ENCODE measurements around the gene KIAA1549.

The KIAA1549 gene

GRCh38 chr7:138838166-138838565 lies 143.0 kb downstream of the KIAA1549 start:
- in situ Hi-C loops (cut with HindIII; ENCODE audit: low sequenced_read_pairs), result no loop called here
- no peak for DNase-seq (ENCODE audit: low read depth)
- no peak overlapping the region for H3K4me3 ChIP-seq (ENCODE audit: low read depth, low read length)
- TF ChIP-seq CTCF (IDR thresholded peaks at IDR 0.05; ENCODE audit: low read depth, low read length, missing control alignments), result no peak

GRCh38 chr7:138837627-138838026 lies 143.6 kb downstream of the KIAA1549 start:
- H3K4me3 ChIP-seq (ENCODE audit: low read depth, low read length), result no peak overlapping the region
- TF ChIP-seq CTCF (IDR thresholded peaks at IDR 0.05; ENCODE audit: low read depth, low read length, missing control alignments), result no peak
- in situ Hi-C loops (cut with HindIII; ENCODE audit: low sequenced_read_pairs), result no loop called here
- no peak for DNase-seq (ENCODE audit: low read depth)

GRCh38 chr7:138835087-138835486 lies 146.1 kb downstream of the KIAA1549 start:
- no peak for DNase-seq (ENCODE audit: low read depth)
- no peak for TF ChIP-seq CTCF (IDR thresholded peaks at IDR 0.05; ENCODE audit: low read depth, low read length, missing control alignments)
- in situ Hi-C loops (cut with HindIII; ENCODE audit: low sequenced_read_pairs), result no loop called here
- H3K4me3 ChIP-seq (ENCODE audit: low read depth, low read length), result no peak overlapping the region

GRCh38 chr7:138834583-138834982 lies 146.6 kb downstream of the KIAA1549 start:
- in situ Hi-C loops (cut with HindIII; ENCODE audit: low sequenced_read_pairs), result no loop called here
- TF ChIP-seq CTCF (IDR thresholded peaks at IDR 0.05; ENCODE audit: low read depth, low read length, missing control alignments), result no peak
- no peak for DNase-seq (ENCODE audit: low read depth)
- H3K4me3 ChIP-seq (ENCODE audit: low read depth, low read length), result no peak overlapping the region

- in situ Hi-C loops (cut with HindIII; ENCODE audit: low sequenced_read_pairs), result no loop called here
- no peak overlapping the region for H3K4me3 ChIP-seq (ENCODE audit: low read depth, low read length)
- TF ChIP-seq CTCF (IDR thresholded peaks at IDR 0.05; ENCODE audit: low read depth, low read length, missing control alignments), result no peak
- no peak for DNase-seq (ENCODE audit: low read depth)
Measured at GRCh38 chr7:138833596-138833995, 147.6 kb downstream of the KIAA1549 start.

GRCh38 chr7:138832966-138833365 lies 148.2 kb downstream of the KIAA1549 start:
- DNase-seq (ENCODE audit: low read depth), result no peak
- no peak overlapping the region for H3K4me3 ChIP-seq (ENCODE audit: low read depth, low read length)
- no peak for TF ChIP-seq CTCF (IDR thresholded peaks at IDR 0.05; ENCODE audit: low read depth, low read length, missing control alignments)
- in situ Hi-C loops (cut with HindIII; ENCODE audit: low sequenced_read_pairs), result no loop called here

- TF ChIP-seq CTCF (IDR thresholded peaks at IDR 0.05; ENCODE audit: low read depth, low read length, missing control alignments), result no peak
- in situ Hi-C loops (cut with HindIII; ENCODE audit: low sequenced_read_pairs), result no loop called here
- DNase-seq (ENCODE audit: low read depth), result no peak
- H3K4me3 ChIP-seq (ENCODE audit: low read depth, low read length), result no peak overlapping the region
Measured at GRCh38 chr7:138829335-138829734, 151.9 kb downstream of the KIAA1549 start.
